Renal cortical epithelial cell (primary cell): ENCODE measurements around the gene TIAM2. TPM values are rescaled to one million over a fixed set of nuclear protein-coding genes. Genes with fewer than 3 reads are reported as not detected.

Experiments
- DNase-seq: peaks from one replicate; pipeline ENCODE4 v3.0.0-alpha.2; 2011; ENCODE audit warnings: low read depth
- total RNA-seq: library from RNA; depleted of rRNA; stranded (reverse); fragments of >200 nt; gene quantifications from 2 replicates; pipeline ENCODE4 v1.2.3, GENCODE V29; 2014

TIAM2 gene
- total RNA-seq, 1 donor from 2014 or later, result 10.8 TPM

- DNase-seq, result peak; percentile 46
Measured at GRCh38 chr6:155162682-155163081, 167.6 kb downstream of the TIAM2 start.

GRCh38 chr6:155163601-155164000, 168.5 kb downstream of the TIAM2 start:
- DNase-seq, result no peak

GRCh38 chr6:155165029-155165710, 170.1 kb downstream of the TIAM2 start:
- DNase-seq, result no peak

- no peak for DNase-seq
Measured at GRCh38 chr6:155170519-155170918, 175.4 kb downstream of the TIAM2 start.

- peak; percentile 89 for DNase-seq
Measured at GRCh38 chr6:155171109-155171746, 176.1 kb downstream of the TIAM2 start.

GRCh38 chr6:155171747-155172449, 176.8 kb downstream of the TIAM2 start:
- DNase-seq, result no peak

GRCh38 chr6:155173488-155173887, 178.4 kb downstream of the TIAM2 start:
- DNase-seq, result no peak

GRCh38 chr6:155174576-155175211, 179.6 kb downstream of the TIAM2 start:
- peak; percentile 84 for DNase-seq

- DNase-seq, result peak; percentile 73
Measured at GRCh38 chr6:155177363-155177961, 182.3 kb downstream of the TIAM2 start.

- peak; percentile 21 for DNase-seq
Measured at GRCh38 chr6:155181498-155181897, 186.4 kb downstream of the TIAM2 start.

GRCh38 chr6:155182103-155182502, 187.0 kb downstream of the TIAM2 start:
- DNase-seq, result no peak

- DNase-seq, result no peak
Measured at GRCh38 chr6:155183095-155183494, 188.0 kb downstream of the TIAM2 start.

GRCh38 chr6:155185041-155185440, 189.9 kb downstream of the TIAM2 start:
- DNase-seq, result peak; percentile 60

GRCh38 chr6:155185544-155185943, 190.4 kb downstream of the TIAM2 start:
- peak; percentile 87 for DNase-seq

GRCh38 chr6:155186052-155186658, 191.0 kb downstream of the TIAM2 start:
- DNase-seq, result peak; percentile 37

GRCh38 chr6:155187106-155187505, 192.0 kb downstream of the TIAM2 start:
- DNase-seq, result no peak

- DNase-seq, result peak; percentile 25
Measured at GRCh38 chr6:155187994-155188706, 193.0 kb downstream of the TIAM2 start.

- peak; percentile 86 for DNase-seq
Measured at GRCh38 chr6:155188707-155189496, 193.8 kb downstream of the TIAM2 start.

- no peak for DNase-seq
Measured at GRCh38 chr6:155190677-155191076, 195.6 kb downstream of the TIAM2 start.

GRCh38 chr6:155193526-155193925, 198.4 kb downstream of the TIAM2 start:
- no peak for DNase-seq
